DOHH2 (cell line): ENCODE data around the gene BCAR3.

ENCODE experiments used
- H3F3A ChIP-seq: fragments of 200-600 bp; sonication (generic), shearing (Covaris generic); 2 replicates; pipeline ENCODE4 v1.6.0; 2016; ENCODE audit warnings: antibody characterized with exemption, mild to moderate bottlenecking; ENCODE audit not compliant: control insufficient read depth, insufficient read depth
- H3K27ac ChIP-seq: fragments of 200-600 bp; sonication (generic); 2 replicates; pipeline ENCODE4 v1.5.1; 2014; ENCODE audit warnings: low read depth, mild to moderate bottlenecking, low read length, moderate library complexity
- H3K27me3 ChIP-seq: fragments of 200-600 bp; sonication (generic); 2 replicates; pipeline ENCODE4 v1.6.1; 2014; ENCODE audit warnings: mild to moderate bottlenecking, low read length, mixed read lengths; ENCODE audit not compliant: control insufficient read depth
- H3K36me3 ChIP-seq: fragments of 200-600 bp; sonication (generic); 2 replicates; pipeline ENCODE4 v1.6.1; 2014; ENCODE audit warnings: mild to moderate bottlenecking, low read length, moderate library complexity, mixed read lengths; ENCODE audit not compliant: control insufficient read depth
- H3K4me1 ChIP-seq: fragments of 200-600 bp; sonication (generic); 2 replicates; pipeline ENCODE4 v1.6.1; 2014; ENCODE audit warnings: mild to moderate bottlenecking, low read length, mixed read lengths; ENCODE audit not compliant: control insufficient read depth
- H3K4me2 ChIP-seq: fragments of 200-600 bp; sonication (generic); 2 replicates; pipeline ENCODE4 v1.6.0; 2014; ENCODE audit warnings: mild to moderate bottlenecking, low read length, moderate library complexity
- H3K4me3 ChIP-seq: fragments of 200-600 bp; sonication (generic); 2 replicates; pipeline ENCODE4 v1.5.1; 2014; ENCODE audit warnings: mild to moderate bottlenecking, low read length, mixed read lengths
- H3K79me2 ChIP-seq: fragments of 200-600 bp; sonication (generic); 2 replicates; pipeline ENCODE4 v1.6.1; 2014; ENCODE audit warnings: mild to moderate bottlenecking, low read length, mixed read lengths; ENCODE audit not compliant: control insufficient read depth
- H3K9me2 ChIP-seq: fragments of 200-600 bp; sonication (generic); replicated peaks from 2 replicates; pipeline ENCODE4 v1.6.1; 2014; ENCODE audit warnings: mild to moderate bottlenecking, low read length, mixed read lengths; ENCODE audit not compliant: control insufficient read depth
- H3K9me3 ChIP-seq: fragments of 200-600 bp; sonication (generic); 2 replicates; pipeline ENCODE4 v1.6.1; 2014; ENCODE audit warnings: antibody characterized with exemption, low read length, mixed read lengths; ENCODE audit not compliant: control insufficient read depth, insufficient read depth
- H4K20me1 ChIP-seq: fragments of 200-600 bp; sonication (generic); 2 replicates; pipeline ENCODE4 v1.6.0; 2014; ENCODE audit warnings: low read depth, mild to moderate bottlenecking, antibody characterized with exemption, low read length, moderate library complexity; ENCODE audit not compliant: control insufficient read depth, insufficient read depth
- CTCF ChIP-seq: fragments of 200-600 bp; sonication (generic); IDR thresholded peaks from one replicate; pipeline ENCODE4 v1.5.1; 2014; ENCODE audit warnings: antibody characterized with exemption, mild to moderate bottlenecking, low read depth, low read length; ENCODE audit not compliant: poor library complexity, severe bottlenecking
- EZH2phosphoT487 ChIP-seq: fragments of 200-600 bp; sonication (generic); IDR thresholded peaks from 2 replicates; pipeline ENCODE4 v1.6.1; 2017; ENCODE audit warnings: borderline replicate concordance, mild to moderate bottlenecking, antibody characterized with exemption, low read length, moderate library complexity, mixed read lengths

BCAR3 gene

GRCh38 chr1:93681101-93681988 is at the start of gene BCAR3:
TSS of gene BCAR3 (minus strand) at chr1:93681837. CDS start at chr1:93674930, 6,907 bp downstream.
- Histone ChIP-seq H3K4me3 (peak within 1 kb of the TSS; percentile 92), H3K27ac (peak within 1 kb of the TSS; percentile 87), H3K79me2 (peaks cover 78% of the 10 kb centered on the region), H3K4me2 (peak within 1 kb of the TSS; percentile 75), H3F3A (peaks cover 27% of the 10 kb centered on the region), H3K9me2 (no peaks in the 10 kb centered on the region), H3K36me3 (peaks cover 50% of the 10 kb centered on the region), H3K9me3 (no peaks in the 10 kb centered on the region), H3K4me1 (peaks cover 85% of the 10 kb centered on the region), H4K20me1 (peaks cover 32% of the 10 kb centered on the region), H3K27me3 (no peaks in the 10 kb centered on the region)
- peak; percentile 26 for TF ChIP-seq CTCF
- TF ChIP-seq EZH2phosphoT487, result no peak

- no peaks in the 10 kb centered on the region for H3K79me2 ChIP-seq
- no peak overlapping the region for H3K4me3 ChIP-seq
- no peaks in the 10 kb centered on the region for H3K9me2 ChIP-seq
- H4K20me1 ChIP-seq, result no peaks in the 10 kb centered on the region
- H3K9me3 ChIP-seq, result no peaks in the 10 kb centered on the region
- no peaks in the 10 kb centered on the region for H3K27me3 ChIP-seq
- no peak overlapping the region for H3K27ac ChIP-seq
- no peaks in the 10 kb centered on the region for H3K36me3 ChIP-seq
- H3K4me1 ChIP-seq, result peaks cover 47% of the 10 kb centered on the region
- no peaks in the 10 kb centered on the region for H3F3A ChIP-seq
- H3K4me2 ChIP-seq, result no peak overlapping the region
- TF ChIP-seq EZH2phosphoT487, result no peak
- no peak for TF ChIP-seq CTCF
These were observed 49.0 kb upstream of the BCAR3 start for GRCh38 chr1:93730621-93731020.

- Histone ChIP-seq H3K36me3 (no peaks in the 10 kb centered on the region), H3F3A (no peaks in the 10 kb centered on the region; the same call in 1 of the 2 replicates), H3K4me3 (no peak overlapping the region), H3K27me3 (no peaks in the 10 kb centered on the region), H3K4me1 (peaks cover 43% of the 10 kb centered on the region), H3K9me3 (no peaks in the 10 kb centered on the region), H4K20me1 (no peaks in the 10 kb centered on the region), H3K27ac (no peak overlapping the region), H3K9me2 (no peaks in the 10 kb centered on the region), H3K79me2 (no peaks in the 10 kb centered on the region), H3K4me2 (no peak overlapping the region)
- TF ChIP-seq CTCF, result no peak
- TF ChIP-seq EZH2phosphoT487, result no peak
These were observed 48.3 kb upstream of the BCAR3 start for GRCh38 chr1:93729906-93730305.
